ENCODE data around the gene SLC9A9. TPM values are rescaled to one million over a fixed set of nuclear protein-coding genes. Genes with fewer than 3 reads are reported as not detected.

Gene SLC9A9
- total and polyA plus RNA-seq, 10 of the 15 experiments (the other 5 are each of a cell fraction or from before 2014, with no cell fraction given) = 3.5 to 14.2 (median 9.3) TPM

- in situ Hi-C loops (cut with MboI) = no loop called here
- DNase-seq (ENCODE audit: low read depth, low spot score) (no peak), ATAC-seq (no peak), FAIRE-seq (no peak)
- intact Hi-C loops (cut with micrococcal nuclease; ENCODE audit: unreplicated experiment) = no loop called here
- Histone ChIP-seq H3K9me3 (replicated peaks; ENCODE audit: control insufficient read depth, insufficient read depth, low read length) (no peaks in the 10 kb centered on the region), H3K4me1 (ENCODE audit: control insufficient read depth, insufficient read depth, low read length) (peaks cover 2% of the 10 kb centered on the region), H3K9ac (ENCODE audit: control insufficient read depth, insufficient read depth, low read length) (no peak overlapping the region), H2AFZ (ENCODE audit: control insufficient read depth, low read depth, low read length) (no peak overlapping the region), H3K4me3 (no peak overlapping the region), H4K20me1 (ENCODE audit: control insufficient read depth, insufficient read depth) (no peaks in the 10 kb centered on the region), H3K27me3 (replicated peaks in 1 of 2; ENCODE audit: control insufficient read depth in 2 of 2, insufficient read depth in 2 of 2, low read length in 1 of 2) (no peaks in the 10 kb centered on the region), H3K4me2 (ENCODE audit: control insufficient read depth, insufficient read depth) (no peak overlapping the region), H3K36me3 (ENCODE audit: control insufficient read depth in 2 of 2, insufficient read depth in 2 of 2, low read length in 1 of 2) (no peaks in the 10 kb centered on the region), H3K79me2 (ENCODE audit: control insufficient read depth, insufficient read depth, low read length) (no peaks in the 10 kb centered on the region), H3K27ac (ENCODE audit: control insufficient read depth, insufficient read depth) (no peak overlapping the region)
- no TSS peak for BruUV-seq (replicated peaks)
- CTCF ChIA-PET = interaction anchor here (0.5 to 1.2 kb wide), 4 partner anchors 11 to 1354 kb away, joined by 3 read pairs; no protein-coding TSS in a partner anchor
- RAD21 ChIA-PET (ENCODE audit: unreplicated experiment) = interaction anchor here (1.2 kb wide), 1 partner anchor 53 kb away, joined by 4 read pairs; no protein-coding TSS in a partner anchor
- TF ChIP-seq TBL1XR1 (IDR thresholded peaks at IDR 0.05; ENCODE audit: low read depth, low read length) (no peak), MAX (IDR thresholded peaks at IDR 0.05; ENCODE audit: low read depth, low read length) (no peak), BRCA1 (IDR thresholded peaks at IDR 0.05; ENCODE audit: low read depth, low read length) (no peak), SMC3 (IDR thresholded peaks at IDR 0.05; ENCODE audit: borderline replicate concordance, low read length) (no peak), SMARCA5 (IDR thresholded peaks at IDR 0.05) (no peak), HDAC2 (IDR thresholded peaks at IDR 0.05) (no peak), RB1 (IDR thresholded peaks at IDR 0.05; ENCODE audit: borderline replicate concordance) (no peak), JUNB (IDR thresholded peaks at IDR 0.05) (no peak), NKRF (conservative IDR thresholded peaks at IDR 0.05) (no peak), HDGF (IDR thresholded peaks at IDR 0.05) (no peak), CREB1 (IDR thresholded peaks at IDR 0.05; ENCODE audit: low read depth) (no peak), KAT2A (conservative IDR thresholded peaks at IDR 0.05; ENCODE audit: control insufficient read depth, low read depth, low read length) (no peak), E2F4 (IDR thresholded peaks at IDR 0.05; ENCODE audit: low read depth, low read length) (no peak), SIN3A (IDR thresholded peaks at IDR 0.05; ENCODE audit: low read depth, low read length) (no peak), SKIL (IDR thresholded peaks at IDR 0.05; ENCODE audit: low read depth, poor library complexity, severe bottlenecking) (no peak), MXI1 (IDR thresholded peaks at IDR 0.05; ENCODE audit: low read depth, low read length) (no peak)
- SMC1A ChIA-PET (ENCODE audit: uncharacterized antibody, unreplicated experiment) = interaction anchor here (0.6 to 2.3 kb wide), 6 partner anchors 9 to 318 kb away, joined by 3 to 9 read pairs (median 3); no protein-coding TSS in a partner anchor
- POLR2A ChIA-PET = no interaction called here
Measured at GRCh38 chr3:143217283-143217682, 631.0 kb downstream of the SLC9A9 start.
